Measurements from ENCODE around the gene OPRM1.

- TF ChIP-seq, protein P1, sequence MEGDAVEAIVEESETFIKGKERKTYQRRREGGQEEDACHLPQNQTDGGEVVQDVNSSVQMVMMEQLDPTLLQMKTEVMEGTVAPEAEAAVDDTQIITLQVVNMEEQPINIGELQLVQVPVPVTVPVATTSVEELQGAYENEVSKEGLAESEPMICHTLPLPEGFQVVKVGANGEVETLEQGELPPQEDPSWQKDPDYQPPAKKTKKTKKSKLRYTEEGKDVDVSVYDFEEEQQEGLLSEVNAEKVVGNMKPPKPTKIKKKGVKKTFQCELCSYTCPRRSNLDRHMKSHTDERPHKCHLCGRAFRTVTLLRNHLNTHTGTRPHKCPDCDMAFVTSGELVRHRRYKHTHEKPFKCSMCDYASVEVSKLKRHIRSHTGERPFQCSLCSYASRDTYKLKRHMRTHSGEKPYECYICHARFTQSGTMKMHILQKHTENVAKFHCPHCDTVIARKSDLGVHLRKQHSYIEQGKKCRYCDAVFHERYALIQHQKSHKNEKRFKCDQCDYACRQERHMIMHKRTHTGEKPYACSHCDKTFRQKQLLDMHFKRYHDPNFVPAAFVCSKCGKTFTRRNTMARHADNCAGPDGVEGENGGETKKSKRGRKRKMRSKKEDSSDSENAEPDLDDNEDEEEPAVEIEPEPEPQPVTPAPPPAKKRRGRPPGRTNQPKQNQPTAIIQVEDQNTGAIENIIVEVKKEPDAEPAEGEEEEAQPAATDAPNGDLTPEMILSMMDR (IDR thresholded peaks at IDR 0.05) = no peak
- no peak for TF ChIP-seq EZH2 (IDR thresholded peaks at IDR 0.05; ENCODE audit: borderline replicate concordance, insufficient read depth, low read depth, low read length, poor library complexity, severe bottlenecking)
Measured at GRCh38 chr6:154095571-154095970, 56.5 kb downstream of the OPRM1 start.
